22Rv1 (cell line): ENCODE measurements around the gene ZNF442.

ENCODE experiments used
- CTCF ChIP-seq: fragments of 450-650 bp; IDR thresholded peaks from 2 replicates; pipeline ENCODE4 v1.5.1; 2017; ENCODE audit warnings: mild to moderate bottlenecking
- ZFX ChIP-seq: fragments of 450-650 bp; IDR thresholded peaks from 2 replicates; pipeline ENCODE4 v1.6.1; 2017; ENCODE audit warnings: antibody characterized with exemption, borderline replicate concordance

DNA sequence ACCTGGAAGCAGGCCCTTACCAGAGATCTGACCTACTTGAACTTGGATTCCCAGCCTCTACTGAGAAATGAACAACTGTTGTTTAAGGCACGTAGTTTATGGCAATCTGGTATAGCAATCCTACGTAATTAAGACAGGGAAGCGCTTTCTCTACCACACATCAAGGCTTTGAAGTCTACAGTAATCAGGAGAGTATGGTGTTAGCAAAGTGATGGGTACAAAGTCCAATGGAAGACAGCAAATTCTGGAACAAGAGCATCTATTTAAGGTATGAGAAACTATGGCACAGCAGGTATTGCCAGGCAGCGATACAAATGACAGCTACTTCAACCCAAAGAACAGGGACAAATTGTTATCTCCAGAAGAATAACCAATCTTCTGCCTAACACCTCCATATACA lies 35.1 kb downstream of the ZNF442 start:
- no peak for TF ChIP-seq CTCF
- no peak for TF ChIP-seq ZFX
